ENCODE measurements around the gene IFRD2. TPM values are rescaled to one million over a fixed set of nuclear protein-coding genes. Genes with fewer than 3 reads are reported as not detected.

IFRD2 gene
- total and polyA plus RNA-seq, 2 of the 13 experiments (the other 11 are each of a cell fraction or from before 2014, with no cell fraction given), result 32.8 to 96.1 TPM

- TF ChIP-seq ZFYVE20 (CRISPR knock-in tag; IDR thresholded peaks at IDR 0.05; ENCODE audit: borderline replicate concordance, low read depth), result peak; percentile 57; the same call in 1 of the 2 replicates
- no peak for TF ChIP-seq NPAS2 (CRISPR knock-in tag; IDR thresholded peaks at IDR 0.05; ENCODE audit: borderline replicate concordance)
- no peak for TF ChIP-seq ZNF292 (CRISPR knock-in tag; IDR thresholded peaks at IDR 0.05; ENCODE audit: borderline replicate concordance, low read depth)
- TF ChIP-seq AGO1 (IDR thresholded peaks at IDR 0.05; ENCODE audit: low read depth, low read length, poor library complexity, severe bottlenecking), result peak; percentile 18
- TF ChIP-seq, protein P1, sequence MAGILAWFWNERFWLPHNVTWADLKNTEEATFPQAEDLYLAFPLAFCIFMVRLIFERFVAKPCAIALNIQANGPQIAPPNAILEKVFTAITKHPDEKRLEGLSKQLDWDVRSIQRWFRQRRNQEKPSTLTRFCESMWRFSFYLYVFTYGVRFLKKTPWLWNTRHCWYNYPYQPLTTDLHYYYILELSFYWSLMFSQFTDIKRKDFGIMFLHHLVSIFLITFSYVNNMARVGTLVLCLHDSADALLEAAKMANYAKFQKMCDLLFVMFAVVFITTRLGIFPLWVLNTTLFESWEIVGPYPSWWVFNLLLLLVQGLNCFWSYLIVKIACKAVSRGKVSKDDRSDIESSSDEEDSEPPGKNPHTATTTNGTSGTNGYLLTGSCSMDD (CRISPR knock-in tag; IDR thresholded peaks at IDR 0.05), result no peak
- TF ChIP-seq NKX3-1 (CRISPR knock-in tag; IDR thresholded peaks at IDR 0.05), result 0 out of 2 replicates have a peak, but pooled peaks have one; percentile 21
- no peak for TF ChIP-seq ZC3H13 (CRISPR knock-in tag; IDR thresholded peaks at IDR 0.05)
- no peak for TF ChIP-seq RFX1 (IDR thresholded peaks at IDR 0.05)
- TF ChIP-seq NRL (CRISPR knock-in tag; IDR thresholded peaks at IDR 0.05; ENCODE audit: borderline replicate concordance), result no peak; the same call in 1 of the 2 replicates
- TF ChIP-seq ZNF281 (CRISPR knock-in tag; IDR thresholded peaks at IDR 0.05; ENCODE audit: borderline replicate concordance), result peak; percentile 50; the same call in 1 of the 2 replicates
- TF ChIP-seq CHD2 (IDR thresholded peaks at IDR 0.05; ENCODE audit: low read depth, low read length), result no peak
- TF ChIP-seq FOXC1 (CRISPR knock-in tag; IDR thresholded peaks at IDR 0.05; ENCODE audit: borderline replicate concordance), result no peak
- no peak; the same call in 1 of the 2 replicates for TF ChIP-seq PAX8 (CRISPR knock-in tag; IDR thresholded peaks at IDR 0.05; ENCODE audit: borderline replicate concordance)
- peak; percentile 86 for TF ChIP-seq ZFY (CRISPR knock-in tag; IDR thresholded peaks at IDR 0.05)
- peak; percentile 48 for TF ChIP-seq SKI (IDR thresholded peaks at IDR 0.05; ENCODE audit: partially characterized antibody)
- TF ChIP-seq ZBTB49 (CRISPR knock-in tag; IDR thresholded peaks at IDR 0.05; ENCODE audit: borderline replicate concordance), result no peak
- TF ChIP-seq ATF7-NPFF (CRISPR knock-in tag; IDR thresholded peaks at IDR 0.05; ENCODE audit: low read depth), result peak; percentile 56; the same call in 1 of the 2 replicates
- TF ChIP-seq SRF (IDR thresholded peaks at IDR 0.05; ENCODE audit: low read depth, low read length), result no peak
- TF ChIP-seq TCF7 (IDR thresholded peaks at IDR 0.05; ENCODE audit: low read depth), result no peak
- no peak for TF ChIP-seq ZNF598 (CRISPR knock-in tag; IDR thresholded peaks at IDR 0.05; ENCODE audit: borderline replicate concordance)
- TF ChIP-seq SMYD3 (CRISPR knock-in tag; IDR thresholded peaks at IDR 0.05), result no peak
- TF ChIP-seq KLF9 (CRISPR knock-in tag; IDR thresholded peaks at IDR 0.05; ENCODE audit: low read depth), result no peak
- no peak for TF ChIP-seq ZBTB21 (CRISPR knock-in tag; IDR thresholded peaks at IDR 0.05)
These were observed 29.3 kb upstream of the IFRD2 start (continued) for GRCh38 chr3:50321336-50322114.

Measured in HepG2 (cell line).